ENCODE data around the gene ITGA3.

The ITGA3 gene

DNA sequence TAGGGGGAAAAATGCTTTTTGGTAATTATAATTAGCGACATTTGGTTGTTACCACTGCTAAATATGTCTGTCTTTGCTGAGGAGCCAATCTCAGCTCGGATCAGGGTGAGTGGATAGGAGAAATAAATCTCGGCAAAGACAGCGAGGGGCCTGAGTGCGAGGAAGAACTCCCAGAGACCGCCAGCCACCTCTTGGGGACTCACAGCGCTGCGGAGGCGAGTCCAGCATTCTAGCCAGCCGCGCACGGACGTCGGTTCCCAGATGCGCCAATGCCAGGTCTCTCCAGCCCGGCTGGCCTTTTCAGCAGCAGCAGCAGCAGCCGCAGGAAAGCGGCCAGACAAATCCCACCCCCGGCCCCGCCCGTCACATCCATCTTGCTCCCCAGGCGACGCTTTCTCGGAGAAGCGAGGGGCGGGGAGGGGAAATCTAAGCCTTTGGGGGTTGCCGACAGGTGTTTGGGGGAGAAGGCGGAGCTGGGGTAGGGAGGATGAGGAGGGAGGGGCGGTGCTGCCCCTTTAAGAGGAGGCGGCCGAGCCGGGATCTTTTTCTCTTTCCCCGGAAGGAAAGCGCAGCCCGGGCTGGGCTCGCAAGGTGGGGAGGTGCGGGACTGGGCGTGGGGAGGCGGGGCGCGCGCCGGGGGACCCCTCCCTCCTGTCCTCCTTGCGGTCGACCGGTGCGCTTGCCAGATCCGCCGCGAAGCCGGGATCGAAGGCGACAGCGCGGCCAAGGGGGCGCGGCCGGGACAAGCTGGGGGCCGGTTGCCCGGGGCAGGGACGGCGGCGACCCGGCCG, at the start of gene ITGA3:
Gene ITGA3, plus strand, starts transcription at position 685 of the 791 bp plus-strand sequence. CDS start 330 bp downstream, outside the sequence.
- DNase-seq, result peak in 42 of 56 donors; percentile 17 to 78 (median 57)

DNA sequence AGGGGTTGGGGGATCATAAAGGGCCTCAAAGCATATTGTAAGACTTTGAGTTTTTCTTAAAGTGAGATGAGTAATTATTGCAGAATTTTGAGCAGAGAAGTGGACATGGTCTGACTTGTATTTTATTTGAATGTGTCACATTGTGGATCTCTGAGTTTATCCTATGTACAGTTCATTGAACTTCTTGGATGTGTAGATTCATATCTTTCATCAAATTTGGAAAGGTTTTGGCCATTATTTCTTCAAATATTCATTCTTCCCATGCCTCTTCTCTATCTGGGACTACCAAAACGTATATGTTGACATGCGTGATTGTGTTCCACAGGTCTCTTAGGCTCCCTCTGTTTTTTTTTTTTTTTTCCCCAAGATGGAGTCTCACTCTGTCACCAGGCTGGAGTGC, 46.6 kb upstream of the ITGA3 start:
- no peak for DNase-seq

DNA sequence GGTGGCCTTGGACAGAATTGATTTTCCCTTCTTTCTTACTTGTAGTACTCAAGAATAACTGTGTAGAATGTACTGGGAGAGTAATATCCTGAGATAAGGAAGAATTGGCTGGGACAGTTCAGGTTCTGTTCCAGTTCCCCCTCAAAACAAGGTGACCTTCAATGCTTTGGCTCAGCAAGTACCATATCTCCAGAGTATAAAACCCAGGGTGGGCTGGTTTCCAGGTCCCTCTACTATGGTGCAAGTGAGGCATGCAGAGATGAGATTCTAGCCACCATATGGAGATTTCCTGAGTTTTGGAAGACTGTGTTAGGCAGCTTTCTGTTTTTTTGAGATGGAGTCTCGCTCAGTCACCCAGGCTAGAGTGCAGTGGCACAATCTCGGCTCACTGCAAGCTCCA, 42.8 kb upstream of the ITGA3 start:
- no peak for DNase-seq

DNA sequence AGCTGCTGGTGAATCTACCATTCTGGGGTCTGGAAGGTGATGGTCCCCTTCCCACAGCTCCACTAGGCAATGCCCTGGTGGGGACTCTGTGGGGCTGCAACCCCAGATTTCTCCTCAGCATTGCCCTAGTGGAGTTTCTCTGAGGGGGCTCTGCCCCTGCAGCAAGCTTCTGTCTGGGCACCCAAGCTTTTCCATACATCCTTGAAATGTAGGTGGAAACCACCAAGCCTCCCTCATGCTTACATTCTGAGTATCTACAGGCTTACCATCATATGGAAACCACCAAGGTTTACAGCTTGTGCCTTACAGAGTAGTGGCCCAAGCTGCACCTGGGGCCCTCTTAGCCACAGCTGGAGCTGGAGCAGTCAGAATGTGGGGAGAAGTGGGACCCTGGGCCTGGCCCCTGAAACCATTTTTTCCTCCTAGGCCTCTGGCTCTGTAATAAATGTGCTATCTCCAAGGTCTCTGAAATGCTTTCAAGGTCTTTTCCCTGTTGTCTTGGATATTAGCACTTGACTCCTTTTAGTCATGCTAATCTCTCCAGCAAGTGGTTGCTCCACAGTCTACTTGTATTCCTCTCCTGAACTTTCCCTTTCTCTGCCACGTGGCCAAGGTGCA, 41.3 kb upstream of the ITGA3 start:
- no peak for DNase-seq

DNA sequence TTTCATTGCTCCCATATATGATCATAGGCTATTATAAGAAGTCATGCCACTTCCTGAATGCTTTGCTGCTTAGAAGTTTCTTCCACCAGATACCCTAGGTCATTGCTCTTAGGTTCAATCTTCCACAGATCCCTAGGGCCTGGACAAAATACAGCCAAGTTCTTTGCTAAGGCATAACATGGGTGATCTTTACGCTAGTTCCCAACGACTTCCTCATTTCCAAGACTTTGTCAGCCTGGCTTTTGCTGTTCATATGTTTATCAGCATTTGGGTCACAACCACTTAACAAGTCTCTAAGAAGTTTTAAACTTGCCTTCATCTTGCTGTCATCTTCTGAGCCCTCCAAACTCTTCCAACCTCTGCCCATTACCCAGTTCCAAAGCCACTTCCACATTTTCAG, 40.8 kb upstream of the ITGA3 start:
- no peak for DNase-seq

DNA sequence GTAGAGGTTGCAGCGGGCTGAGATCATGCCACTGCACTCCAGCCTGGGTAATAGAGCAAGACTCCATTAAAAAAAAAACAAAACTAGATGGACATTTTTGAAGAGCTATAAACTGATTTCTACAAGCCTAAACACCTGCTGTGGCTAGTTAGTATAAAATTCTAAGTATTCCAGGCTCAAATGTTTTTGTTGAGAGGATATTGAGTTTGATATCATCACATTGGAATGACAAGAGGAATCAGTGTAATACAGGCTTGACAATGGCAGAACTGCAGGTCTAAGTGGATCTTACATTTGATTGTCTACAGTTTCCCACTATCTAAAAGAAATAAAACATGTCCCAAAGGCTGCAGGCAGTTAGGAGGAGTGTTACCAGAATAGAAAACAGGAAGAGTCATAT, 37.0 kb upstream of the ITGA3 start:
- no peak for DNase-seq

DNA sequence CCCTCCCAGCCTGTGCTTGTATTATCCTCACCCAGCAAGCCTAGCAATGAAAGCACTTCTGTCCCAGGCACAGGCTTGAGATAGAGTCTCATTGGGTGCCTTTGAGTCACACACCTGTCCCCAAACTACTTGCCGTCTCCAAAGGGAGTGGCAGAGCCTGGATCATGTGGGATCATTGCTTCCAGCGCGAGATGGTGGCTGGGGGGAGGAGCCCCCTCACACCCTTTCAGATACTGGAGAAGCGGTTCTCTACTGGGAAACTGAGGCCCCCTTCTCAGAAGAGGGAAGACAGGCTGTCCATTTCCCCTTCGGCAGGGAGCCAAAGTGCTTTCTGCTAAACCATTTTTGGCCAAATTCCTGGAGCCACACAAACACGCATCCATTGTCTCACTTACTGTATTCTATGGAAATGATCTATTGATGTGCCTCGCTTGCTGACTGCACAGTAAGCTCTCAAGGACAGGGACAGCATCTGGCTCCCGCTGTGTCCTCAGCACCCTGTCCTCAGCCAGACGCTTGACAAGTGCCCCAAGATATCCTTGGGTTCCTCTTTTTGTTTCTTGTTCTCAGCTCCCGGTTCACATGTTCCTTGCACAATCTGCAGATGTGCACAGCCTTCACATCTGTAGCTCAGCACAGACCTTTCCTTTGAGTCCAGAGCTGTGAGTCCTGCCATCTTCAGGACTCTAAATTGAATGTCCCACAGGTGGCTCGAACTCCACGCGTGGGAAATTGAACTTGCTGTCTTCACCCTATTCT, 34.9 kb upstream of the ITGA3 start:
- DNase-seq, result no peak

DNA sequence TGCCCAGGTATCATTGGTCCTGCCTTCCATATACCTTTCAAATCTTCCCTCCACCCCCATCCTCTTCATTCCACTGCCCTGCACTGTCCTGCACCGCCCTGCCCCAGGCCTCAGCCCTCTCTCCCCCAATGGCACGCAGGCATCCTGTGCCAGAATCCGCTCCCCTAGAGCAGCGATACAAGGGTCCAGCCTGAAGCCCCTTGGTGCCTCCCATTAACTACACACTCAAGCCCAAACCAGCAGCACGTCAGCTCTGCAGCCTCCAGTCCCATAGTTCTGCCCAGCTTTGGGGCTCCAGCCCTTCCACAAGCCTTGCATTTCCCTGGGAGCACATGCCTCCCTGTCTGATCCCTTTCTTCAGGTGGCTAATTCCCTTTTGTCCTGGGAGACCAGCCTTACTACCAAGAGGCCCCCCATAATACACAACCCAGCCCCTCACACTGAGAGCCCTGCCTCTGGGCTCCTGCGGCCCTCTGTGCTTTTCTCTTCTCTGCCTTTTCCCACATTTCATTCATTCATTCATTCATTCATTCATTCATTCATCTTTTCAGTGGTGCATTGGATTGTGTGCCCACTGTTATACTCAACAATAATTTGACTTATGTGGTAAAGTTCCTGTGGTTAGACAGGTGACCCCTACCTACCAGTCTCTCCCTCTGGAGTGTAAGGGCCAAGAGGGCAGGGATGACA, 34.1 kb upstream of the ITGA3 start:
- DNase-seq, result no peak

DNA sequence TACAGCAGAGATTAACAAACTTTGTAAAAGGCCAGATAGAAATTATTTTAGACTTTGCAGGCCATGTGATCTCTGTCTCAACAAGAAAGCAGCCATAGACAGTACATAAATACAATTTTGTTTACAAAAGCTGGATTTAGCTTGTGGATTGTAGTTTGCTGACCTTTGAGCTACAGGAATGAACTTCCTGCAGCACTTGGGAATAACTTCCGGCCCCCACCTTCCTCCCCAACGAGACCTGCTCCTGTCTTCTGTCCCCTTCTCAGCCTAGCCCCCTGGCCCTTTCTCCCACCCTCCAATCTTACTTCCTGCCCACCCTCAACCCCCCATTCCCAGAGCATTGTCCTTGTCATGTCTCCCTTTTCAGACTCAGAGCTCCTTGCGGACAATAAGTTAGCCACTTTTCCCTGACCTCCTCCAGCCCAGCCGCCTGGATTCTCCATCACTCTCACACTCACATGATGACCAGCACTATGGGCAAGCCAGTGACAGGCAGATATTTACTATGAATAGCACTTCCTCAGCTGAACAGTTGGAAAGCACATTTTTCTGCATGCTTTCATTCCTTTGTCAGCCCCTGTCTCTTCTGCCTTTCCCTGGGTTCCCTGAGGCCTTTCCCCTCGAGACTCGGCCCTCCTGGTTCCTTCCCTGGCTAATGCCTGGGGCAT, 33.3 kb upstream of the ITGA3 start:
- no peak for DNase-seq

DNA sequence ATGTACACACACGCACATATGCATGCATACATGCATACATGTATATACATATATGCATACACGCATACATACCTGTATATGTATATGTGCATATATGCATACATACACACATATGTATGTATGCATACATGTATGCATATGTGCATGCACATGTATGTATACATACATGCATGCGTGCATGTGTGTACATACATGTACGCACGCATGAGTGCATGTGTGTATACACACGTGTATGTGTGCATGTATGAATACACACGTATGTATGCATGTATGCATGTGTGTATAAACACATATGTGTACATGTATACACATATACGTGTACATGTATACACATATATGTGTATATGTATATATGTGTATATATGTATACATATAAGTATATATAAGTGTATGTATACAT, 32.4 kb upstream of the ITGA3 start:
- DNase-seq, result no peak

DNA sequence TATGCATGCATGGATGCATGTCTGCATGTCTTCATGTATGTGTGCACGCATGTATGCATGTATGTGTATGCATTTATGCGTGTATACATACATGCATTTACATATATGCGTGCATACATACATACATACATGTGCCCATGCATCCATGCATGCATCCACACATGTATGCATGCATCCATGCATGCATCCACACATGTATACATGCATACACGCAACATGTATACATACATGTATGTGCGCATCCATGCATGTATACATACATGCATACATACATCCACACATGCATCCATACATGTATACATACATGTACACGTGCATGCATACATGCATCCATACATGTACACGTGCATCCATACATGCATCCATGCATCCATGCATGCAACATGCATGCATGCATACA, 31.1 kb upstream of the ITGA3 start:
- no peak for DNase-seq

DNA sequence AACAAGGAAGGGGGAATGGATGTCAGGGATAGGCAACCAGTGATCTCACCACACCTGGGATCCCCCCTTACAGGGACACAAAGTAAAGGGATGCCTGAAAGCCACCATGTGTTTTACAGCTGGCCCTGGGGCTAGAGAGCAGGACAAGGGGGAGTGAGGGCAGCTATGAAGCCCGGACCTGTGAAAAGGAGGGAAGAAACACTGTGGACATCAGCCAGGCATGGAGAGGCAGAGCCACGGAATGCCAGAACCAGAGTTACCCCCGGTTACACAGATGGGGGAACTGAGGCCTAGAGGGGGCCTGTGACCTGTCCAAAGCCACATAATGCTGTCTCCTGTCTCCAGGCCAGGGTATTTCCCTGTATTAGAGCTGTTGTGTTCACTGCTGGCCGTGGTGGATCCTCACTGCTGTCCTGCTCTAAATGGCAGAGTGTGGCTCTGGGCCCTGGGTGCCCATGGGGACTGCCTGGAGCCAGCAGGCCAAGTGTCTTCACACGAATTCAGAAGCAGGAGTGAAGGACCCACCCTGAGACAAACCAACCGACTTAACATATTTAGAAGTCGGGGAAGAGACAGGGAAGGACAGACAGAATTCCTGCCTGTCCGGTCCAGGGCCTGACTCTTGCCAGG, 29.7 kb upstream of the ITGA3 start:
- no peak for DNase-seq

DNA sequence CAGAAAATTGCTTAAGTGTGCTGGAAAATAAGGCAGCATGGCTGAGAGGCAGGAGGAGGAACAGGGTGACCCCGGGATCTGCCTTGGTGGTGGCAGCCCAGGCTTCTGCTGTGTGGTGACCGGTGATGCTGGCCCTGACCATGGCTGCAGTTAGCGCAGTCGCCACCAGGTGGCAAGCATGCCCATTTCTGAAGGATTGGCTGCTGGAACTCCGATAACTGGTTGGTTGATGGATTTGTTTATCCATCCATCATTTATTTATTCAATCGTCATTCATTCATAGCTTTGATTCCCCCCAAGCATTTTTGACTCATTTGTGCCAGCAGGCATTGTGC, 29.1 kb upstream of the ITGA3 start:
- DNase-seq, result peak in 50 of 56 donors; percentile 4 to 89 (median 54)

DNA sequence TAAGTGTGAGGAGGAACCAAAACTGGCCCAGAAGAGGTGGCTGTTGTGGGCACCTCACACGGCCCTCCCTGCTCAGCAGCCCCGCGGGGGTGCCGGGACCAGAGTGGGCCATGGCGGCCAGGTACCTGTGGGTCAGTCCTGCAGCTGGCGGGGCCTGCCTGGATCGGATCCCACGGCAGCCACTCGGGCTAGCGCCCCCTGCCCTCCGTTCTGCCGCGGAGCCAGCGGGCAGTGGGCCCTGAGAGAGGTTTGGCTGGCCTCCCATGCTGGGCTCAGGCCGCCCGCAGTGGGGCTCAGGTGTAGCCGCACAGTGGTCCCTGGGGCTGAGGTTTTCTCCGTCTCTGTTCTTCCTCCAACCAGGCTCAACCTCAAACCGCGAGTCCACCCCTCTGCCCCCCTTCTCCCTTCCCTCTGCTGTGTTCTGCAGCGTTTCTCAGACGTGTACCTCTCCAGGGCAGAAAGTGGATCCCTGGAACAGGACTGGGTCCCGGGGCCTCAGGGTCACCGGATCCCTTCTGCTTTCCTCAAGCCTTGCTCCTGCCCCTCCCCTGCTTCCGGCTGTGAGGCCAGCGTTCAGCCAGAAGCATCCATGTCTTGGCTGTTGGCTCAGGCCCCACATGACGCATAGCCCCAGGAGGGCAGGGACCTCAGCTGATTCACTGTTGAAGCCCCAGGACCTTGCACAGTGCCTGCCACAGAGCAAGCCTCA, 28.6 kb upstream of the ITGA3 start:
- DNase-seq, result peak in 4 of 56 donors; percentile 24 to 47 (median 32)

DNA sequence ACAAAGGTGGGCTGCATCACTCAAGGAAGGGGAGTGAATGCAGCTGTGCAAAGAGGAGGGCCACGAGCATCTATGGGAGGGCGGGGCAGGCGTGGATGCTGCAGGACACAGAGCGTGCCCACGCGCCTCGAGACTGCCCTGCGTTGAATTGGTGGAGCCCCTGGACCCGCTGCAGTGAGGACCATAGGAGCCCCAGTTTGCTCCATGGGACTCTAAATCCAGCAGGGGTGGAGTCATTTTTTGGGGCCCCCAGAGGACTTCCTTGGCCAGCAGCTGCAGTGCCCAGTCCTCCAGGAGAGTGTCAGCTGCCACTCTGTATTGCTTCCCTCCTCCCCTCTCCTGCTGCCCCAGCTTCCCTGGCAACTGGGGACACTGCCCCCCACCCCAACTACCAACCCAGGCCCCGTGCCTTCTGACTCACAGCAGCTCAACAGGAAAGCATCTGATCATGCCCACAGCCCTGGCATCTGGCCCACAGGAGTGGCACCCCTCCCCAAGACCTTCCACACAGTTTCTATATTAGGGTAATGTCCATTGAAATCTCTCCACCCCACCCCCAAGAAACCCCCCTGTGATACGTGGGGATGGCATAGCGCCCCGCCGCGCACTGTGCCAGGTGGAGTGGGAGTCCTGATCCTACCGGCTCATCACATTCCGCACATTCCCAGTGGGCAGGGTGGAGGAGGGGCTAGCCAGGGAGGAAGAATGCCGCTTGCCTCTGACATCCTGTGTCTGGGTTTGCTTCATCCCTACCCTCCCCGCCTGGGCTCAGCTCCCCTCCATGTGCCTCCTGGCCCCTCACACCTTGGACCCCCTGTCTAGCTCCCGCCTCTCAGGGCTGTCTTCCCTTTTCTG, 27.8 kb upstream of the ITGA3 start:
- DNase-seq, result no peak

DNA sequence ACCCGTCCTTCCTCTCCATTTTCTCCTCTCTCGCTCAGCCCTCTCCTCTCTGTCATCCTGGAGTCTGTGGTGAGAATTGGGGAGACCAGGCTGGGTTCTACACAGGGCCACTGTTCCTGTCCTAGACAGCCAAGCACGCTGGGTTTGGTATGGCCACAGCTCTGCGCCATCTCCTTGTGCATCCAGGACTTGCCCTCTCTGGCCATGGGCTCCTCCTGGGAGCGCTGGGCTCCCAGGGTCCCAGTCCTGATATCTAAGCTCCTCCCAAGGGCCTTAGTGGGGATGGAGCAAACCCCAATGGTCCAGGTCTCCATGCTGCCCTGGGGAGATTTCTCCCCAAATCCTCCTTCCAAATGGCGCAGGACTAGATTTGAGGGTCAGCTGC, 27.2 kb upstream of the ITGA3 start:
- no peak for DNase-seq

DNA sequence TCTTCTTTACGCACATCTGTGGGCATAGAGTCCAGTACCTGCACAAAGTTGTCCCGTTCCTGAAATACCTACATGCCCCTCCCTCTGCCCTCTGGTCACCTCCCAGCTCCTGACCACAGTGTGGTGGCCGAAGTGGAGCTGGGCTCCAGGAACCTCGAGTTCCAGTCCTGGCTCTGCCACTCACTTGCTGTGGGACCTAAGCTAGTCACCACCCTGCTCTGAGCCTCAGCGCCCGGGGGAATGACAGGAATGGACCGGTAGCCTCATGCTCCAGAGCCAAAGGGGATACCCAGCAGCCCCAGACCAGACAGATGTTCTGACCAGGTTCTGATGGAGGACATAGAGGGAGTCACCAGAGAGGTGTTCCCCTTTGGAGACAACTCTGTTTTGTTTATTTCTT, 26.7 kb upstream of the ITGA3 start:
- DNase-seq, result no peak

DNA sequence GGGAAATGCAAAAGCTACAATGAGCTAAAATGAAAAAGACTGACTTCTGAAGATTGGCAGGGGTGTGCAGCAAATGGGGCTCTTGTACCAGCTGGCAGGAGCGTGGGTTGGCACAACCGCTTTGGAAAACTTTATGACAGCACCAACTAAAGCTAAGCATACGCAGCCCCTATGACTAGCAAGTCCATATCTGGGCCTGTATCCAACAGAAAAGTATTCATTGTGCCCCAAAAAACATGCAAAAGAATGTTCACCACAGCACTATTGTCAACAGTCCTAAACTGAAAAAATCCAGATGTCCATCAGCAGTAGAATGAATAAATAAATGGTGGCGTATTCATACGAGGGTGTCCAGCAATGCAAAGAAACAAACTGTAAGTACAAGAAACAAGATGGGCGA, 22.6 kb upstream of the ITGA3 start:
- no peak for DNase-seq

Measured in amygdala (tissue), 56 donors.